ENCODE results near the gene E2F8. TPM values are rescaled to one million over a fixed set of nuclear protein-coding genes. Genes with fewer than 3 reads are reported as not detected.

The E2F8 gene
- total and polyA plus RNA-seq, 2 experiments from 2014 or later, result 8.3 to 10.6 TPM

DNA sequence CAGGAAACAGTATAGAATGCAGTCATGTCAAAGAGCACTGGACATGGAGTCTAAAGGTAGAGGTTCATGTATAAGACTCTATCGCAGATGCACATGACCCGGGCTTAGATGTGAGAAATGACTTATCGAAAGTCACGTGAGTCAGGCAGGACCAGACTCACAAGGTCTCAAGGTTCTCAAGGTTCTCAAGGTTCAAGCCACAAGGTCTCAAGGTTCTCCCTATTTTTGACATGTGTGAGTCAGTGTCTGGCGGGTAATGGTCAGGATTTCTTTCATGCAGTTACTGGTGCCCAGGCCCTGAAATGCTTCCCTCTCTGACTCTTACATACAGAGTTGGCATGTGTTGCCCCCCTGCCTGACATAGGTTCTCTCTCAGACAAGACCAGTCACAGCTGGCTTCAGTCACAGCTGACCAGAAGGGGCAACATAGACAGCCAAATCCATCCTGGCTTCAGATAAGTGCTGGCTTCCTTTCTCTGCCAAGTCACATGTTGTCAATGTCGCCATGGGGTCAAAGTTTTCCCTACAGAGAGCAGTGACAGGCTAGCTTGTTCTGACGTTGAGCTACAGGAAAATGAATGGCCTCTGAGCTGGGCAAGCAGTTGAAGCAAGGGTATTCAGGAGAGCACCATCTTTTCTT, 49.1 kb downstream of the E2F8 start:
- Mint-ChIP-seq H3K4me1 (peaks cover 6% of the 10 kb centered on the region; the same call in 2 of the 3 replicates), H3K27me3 (ENCODE audit: insufficient read depth, low read depth, poor library complexity) (no peaks in the 10 kb centered on the region), H3K4me3 (no peak overlapping the region), H3K27ac (no peak overlapping the region), H3K9me3 (no peaks in the 10 kb centered on the region), H3K36me3 (ENCODE audit: low read depth) (no peaks in the 10 kb centered on the region)
- Histone ChIP-seq H3K4me1 (ENCODE audit: insufficient read depth) (no peaks in the 10 kb centered on the region), H3K27me3 (ENCODE audit: insufficient read depth) (no peaks in the 10 kb centered on the region), H3K9me2 (ENCODE audit: insufficient read depth) (peaks cover 3% of the 10 kb centered on the region; the same call in 1 of the 2 replicates), H3K79me2 (replicated peaks; ENCODE audit: insufficient read depth) (no peaks in the 10 kb centered on the region), H3K4me2 (no peak overlapping the region), H3K27ac (ENCODE audit: low read depth) (no peak overlapping the region), H3K36me3 (ENCODE audit: insufficient read depth) (no peaks in the 10 kb centered on the region), H3F3A (replicated peaks; ENCODE audit: low read depth) (no peaks in the 10 kb centered on the region), H3K4me3 (no peak overlapping the region), H4K20me1 (replicated peaks; ENCODE audit: insufficient read depth) (no peaks in the 10 kb centered on the region), H2AFZ (no peak overlapping the region)
- DNase-seq (ENCODE audit: low spot score) (no peak), ATAC-seq (no peak)
- TF ChIP-seq EZH2 (IDR thresholded peaks at IDR 0.05; ENCODE audit: low read depth, unreplicated experiment) (no peak), EZH2phosphoT487 (IDR thresholded peaks at IDR 0.05; ENCODE audit: unreplicated experiment) (no peak), JUNB (IDR thresholded peaks at IDR 0.05; ENCODE audit: unreplicated experiment) (no peak), ETS1 (IDR thresholded peaks at IDR 0.05) (no peak), CREB1 (CRISPR knock-in tag; IDR thresholded peaks at IDR 0.05; ENCODE audit: low read depth) (no peak), ZNF331 (CRISPR knock-in tag; IDR thresholded peaks at IDR 0.05; ENCODE audit: low read depth) (no peak), NANOG (IDR thresholded peaks at IDR 0.05; ENCODE audit: borderline replicate concordance) (no peak), STAT1 (IDR thresholded peaks at IDR 0.05; ENCODE audit: unreplicated experiment) (no peak), POLR2AphosphoS5 (IDR thresholded peaks at IDR 0.05; ENCODE audit: low read depth) (no peak), ZNF114 (CRISPR knock-in tag; IDR thresholded peaks at IDR 0.05) (no peak)
- TF ChIP-seq, protein P1, sequence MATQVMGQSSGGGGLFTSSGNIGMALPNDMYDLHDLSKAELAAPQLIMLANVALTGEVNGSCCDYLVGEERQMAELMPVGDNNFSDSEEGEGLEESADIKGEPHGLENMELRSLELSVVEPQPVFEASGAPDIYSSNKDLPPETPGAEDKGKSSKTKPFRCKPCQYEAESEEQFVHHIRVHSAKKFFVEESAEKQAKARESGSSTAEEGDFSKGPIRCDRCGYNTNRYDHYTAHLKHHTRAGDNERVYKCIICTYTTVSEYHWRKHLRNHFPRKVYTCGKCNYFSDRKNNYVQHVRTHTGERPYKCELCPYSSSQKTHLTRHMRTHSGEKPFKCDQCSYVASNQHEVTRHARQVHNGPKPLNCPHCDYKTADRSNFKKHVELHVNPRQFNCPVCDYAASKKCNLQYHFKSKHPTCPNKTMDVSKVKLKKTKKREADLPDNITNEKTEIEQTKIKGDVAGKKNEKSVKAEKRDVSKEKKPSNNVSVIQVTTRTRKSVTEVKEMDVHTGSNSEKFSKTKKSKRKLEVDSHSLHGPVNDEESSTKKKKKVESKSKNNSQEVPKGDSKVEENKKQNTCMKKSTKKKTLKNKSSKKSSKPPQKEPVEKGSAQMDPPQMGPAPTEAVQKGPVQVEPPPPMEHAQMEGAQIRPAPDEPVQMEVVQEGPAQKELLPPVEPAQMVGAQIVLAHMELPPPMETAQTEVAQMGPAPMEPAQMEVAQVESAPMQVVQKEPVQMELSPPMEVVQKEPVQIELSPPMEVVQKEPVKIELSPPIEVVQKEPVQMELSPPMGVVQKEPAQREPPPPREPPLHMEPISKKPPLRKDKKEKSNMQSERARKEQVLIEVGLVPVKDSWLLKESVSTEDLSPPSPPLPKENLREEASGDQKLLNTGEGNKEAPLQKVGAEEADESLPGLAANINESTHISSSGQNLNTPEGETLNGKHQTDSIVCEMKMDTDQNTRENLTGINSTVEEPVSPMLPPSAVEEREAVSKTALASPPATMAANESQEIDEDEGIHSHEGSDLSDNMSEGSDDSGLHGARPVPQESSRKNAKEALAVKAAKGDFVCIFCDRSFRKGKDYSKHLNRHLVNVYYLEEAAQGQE (IDR thresholded peaks at IDR 0.05; ENCODE audit: unreplicated experiment), result no peak
- TF ChIP-seq, protein P2, sequence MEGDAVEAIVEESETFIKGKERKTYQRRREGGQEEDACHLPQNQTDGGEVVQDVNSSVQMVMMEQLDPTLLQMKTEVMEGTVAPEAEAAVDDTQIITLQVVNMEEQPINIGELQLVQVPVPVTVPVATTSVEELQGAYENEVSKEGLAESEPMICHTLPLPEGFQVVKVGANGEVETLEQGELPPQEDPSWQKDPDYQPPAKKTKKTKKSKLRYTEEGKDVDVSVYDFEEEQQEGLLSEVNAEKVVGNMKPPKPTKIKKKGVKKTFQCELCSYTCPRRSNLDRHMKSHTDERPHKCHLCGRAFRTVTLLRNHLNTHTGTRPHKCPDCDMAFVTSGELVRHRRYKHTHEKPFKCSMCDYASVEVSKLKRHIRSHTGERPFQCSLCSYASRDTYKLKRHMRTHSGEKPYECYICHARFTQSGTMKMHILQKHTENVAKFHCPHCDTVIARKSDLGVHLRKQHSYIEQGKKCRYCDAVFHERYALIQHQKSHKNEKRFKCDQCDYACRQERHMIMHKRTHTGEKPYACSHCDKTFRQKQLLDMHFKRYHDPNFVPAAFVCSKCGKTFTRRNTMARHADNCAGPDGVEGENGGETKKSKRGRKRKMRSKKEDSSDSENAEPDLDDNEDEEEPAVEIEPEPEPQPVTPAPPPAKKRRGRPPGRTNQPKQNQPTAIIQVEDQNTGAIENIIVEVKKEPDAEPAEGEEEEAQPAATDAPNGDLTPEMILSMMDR (conservative IDR thresholded peaks at IDR 0.05; ENCODE audit: low read depth in 2 of 2), result no peak
- TF ChIP-seq, protein P3, sequence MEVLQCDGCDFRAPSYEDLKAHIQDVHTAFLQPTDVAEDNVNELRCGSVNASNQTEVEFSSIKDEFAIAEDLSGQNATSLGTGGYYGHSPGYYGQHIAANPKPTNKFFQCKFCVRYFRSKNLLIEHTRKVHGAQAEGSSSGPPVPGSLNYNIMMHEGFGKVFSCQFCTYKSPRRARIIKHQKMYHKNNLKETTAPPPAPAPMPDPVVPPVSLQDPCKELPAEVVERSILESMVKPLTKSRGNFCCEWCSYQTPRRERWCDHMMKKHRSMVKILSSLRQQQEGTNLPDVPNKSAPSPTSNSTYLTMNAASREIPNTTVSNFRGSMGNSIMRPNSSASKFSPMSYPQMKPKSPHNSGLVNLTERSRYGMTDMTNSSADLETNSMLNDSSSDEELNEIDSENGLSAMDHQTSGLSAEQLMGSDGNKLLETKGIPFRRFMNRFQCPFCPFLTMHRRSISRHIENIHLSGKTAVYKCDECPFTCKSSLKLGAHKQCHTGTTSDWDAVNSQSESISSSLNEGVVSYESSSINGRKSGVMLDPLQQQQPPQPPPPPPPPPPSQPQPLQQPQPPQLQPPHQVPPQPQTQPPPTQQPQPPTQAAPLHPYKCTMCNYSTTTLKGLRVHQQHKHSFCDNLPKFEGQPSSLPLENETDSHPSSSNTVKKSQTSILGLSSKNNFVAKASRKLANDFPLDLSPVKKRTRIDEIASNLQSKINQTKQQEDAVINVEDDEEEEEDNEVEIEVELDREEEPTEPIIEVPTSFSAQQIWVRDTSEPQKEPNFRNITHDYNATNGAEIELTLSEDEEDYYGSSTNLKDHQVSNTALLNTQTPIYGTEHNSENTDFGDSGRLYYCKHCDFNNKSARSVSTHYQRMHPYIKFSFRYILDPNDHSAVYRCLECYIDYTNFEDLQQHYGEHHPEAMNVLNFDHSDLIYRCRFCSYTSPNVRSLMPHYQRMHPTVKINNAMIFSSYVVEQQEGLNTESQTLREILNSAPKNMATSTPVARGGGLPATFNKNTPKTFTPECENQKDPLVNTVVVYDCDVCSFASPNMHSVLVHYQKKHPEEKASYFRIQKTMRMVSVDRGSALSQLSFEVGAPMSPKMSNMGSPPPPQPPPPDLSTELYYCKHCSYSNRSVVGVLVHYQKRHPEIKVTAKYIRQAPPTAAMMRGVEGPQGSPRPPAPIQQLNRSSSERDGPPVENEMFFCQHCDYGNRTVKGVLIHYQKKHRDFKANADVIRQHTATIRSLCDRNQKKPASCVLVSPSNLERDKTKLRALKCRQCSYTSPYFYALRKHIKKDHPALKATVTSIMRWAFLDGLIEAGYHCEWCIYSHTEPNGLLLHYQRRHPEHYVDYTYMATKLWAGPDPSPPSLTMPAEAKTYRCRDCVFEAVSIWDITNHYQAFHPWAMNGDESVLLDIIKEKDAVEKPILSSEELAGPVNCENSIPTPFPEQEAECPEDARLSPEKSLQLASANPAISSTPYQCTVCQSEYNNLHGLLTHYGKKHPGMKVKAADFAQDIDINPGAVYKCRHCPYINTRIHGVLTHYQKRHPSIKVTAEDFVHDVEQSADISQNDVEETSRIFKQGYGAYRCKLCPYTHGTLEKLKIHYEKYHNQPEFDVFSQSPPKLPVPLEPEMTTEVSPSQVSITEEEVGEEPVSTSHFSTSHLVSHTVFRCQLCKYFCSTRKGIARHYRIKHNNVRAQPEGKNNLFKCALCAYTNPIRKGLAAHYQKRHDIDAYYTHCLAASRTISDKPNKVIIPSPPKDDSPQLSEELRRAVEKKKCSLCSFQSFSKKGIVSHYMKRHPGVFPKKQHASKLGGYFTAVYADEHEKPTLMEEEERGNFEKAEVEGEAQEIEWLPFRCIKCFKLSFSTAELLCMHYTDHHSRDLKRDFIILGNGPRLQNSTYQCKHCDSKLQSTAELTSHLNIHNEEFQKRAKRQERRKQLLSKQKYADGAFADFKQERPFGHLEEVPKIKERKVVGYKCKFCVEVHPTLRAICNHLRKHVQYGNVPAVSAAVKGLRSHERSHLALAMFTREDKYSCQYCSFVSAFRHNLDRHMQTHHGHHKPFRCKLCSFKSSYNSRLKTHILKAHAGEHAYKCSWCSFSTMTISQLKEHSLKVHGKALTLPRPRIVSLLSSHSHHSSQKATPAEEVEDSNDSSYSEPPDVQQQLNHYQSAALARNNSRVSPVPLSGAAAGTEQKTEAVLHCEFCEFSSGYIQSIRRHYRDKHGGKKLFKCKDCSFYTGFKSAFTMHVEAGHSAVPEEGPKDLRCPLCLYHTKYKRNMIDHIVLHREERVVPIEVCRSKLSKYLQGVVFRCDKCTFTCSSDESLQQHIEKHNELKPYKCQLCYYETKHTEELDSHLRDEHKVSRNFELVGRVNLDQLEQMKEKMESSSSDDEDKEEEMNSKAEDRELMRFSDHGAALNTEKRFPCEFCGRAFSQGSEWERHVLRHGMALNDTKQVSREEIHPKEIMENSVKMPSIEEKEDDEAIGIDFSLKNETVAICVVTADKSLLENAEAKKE (CRISPR knock-in tag; IDR thresholded peaks at IDR 0.05), result no peak
